ENCODE data around the gene AGAP1.

- no peak for TF ChIP-seq CTCF (IDR thresholded peaks at IDR 0.05)
- no peak for TF ChIP-seq POLR2A (IDR thresholded peaks at IDR 0.05)
Measured at GRCh38 chr2:236054125-236054524, 560.3 kb downstream of the AGAP1 start.

All from right lobe of liver (tissue), 4 donors.